Measurements from ENCODE around the gene TBK1.

Gene TBK1

GRCh38 chr12:64476844-64477243 lies 24.9 kb downstream of the TBK1 start:
- TF ChIP-seq CTCF (IDR thresholded peaks at IDR 0.05; ENCODE audit: low read depth, low read length), result no peak

GRCh38 chr12:64478661-64479060 lies 26.7 kb downstream of the TBK1 start:
- no peak for TF ChIP-seq CTCF (IDR thresholded peaks at IDR 0.05; ENCODE audit: low read depth, low read length)

More at GRCh38 chr12:64476844-64477243, 24.9 kb downstream of the TBK1 start:
- H3K4me3 ChIP-seq (ENCODE audit: low read depth, low read length), result no peak overlapping the region

GRCh38 chr12:64480148-64480547 lies 28.2 kb downstream of the TBK1 start:
- TF ChIP-seq CTCF (IDR thresholded peaks at IDR 0.05; ENCODE audit: low read depth, low read length), result no peak
- H3K4me3 ChIP-seq (ENCODE audit: low read depth, low read length), result no peak overlapping the region

More at GRCh38 chr12:64478661-64479060, 26.7 kb downstream of the TBK1 start:
- no peak overlapping the region for H3K4me3 ChIP-seq (ENCODE audit: low read depth, low read length)

- H3K4me3 ChIP-seq (ENCODE audit: low read depth, low read length), result no peak overlapping the region
- no peak for TF ChIP-seq CTCF (IDR thresholded peaks at IDR 0.05; ENCODE audit: low read depth, low read length)
Measured at GRCh38 chr12:64486657-64487056, 34.7 kb downstream of the TBK1 start.

GRCh38 chr12:64491718-64492117 lies 39.8 kb downstream of the TBK1 start:
- no peak overlapping the region for H3K4me3 ChIP-seq (ENCODE audit: low read depth, low read length)
- no peak for TF ChIP-seq CTCF (IDR thresholded peaks at IDR 0.05; ENCODE audit: low read depth, low read length)

- TF ChIP-seq CTCF (IDR thresholded peaks at IDR 0.05; ENCODE audit: low read depth, low read length), result no peak
- H3K4me3 ChIP-seq (ENCODE audit: low read depth, low read length), result no peak overlapping the region
Measured at GRCh38 chr12:64493513-64493912, 41.6 kb downstream of the TBK1 start.

- no peak for TF ChIP-seq CTCF (IDR thresholded peaks at IDR 0.05; ENCODE audit: low read depth, low read length)
- H3K4me3 ChIP-seq (ENCODE audit: low read depth, low read length), result no peak overlapping the region
Measured at GRCh38 chr12:64494998-64495729, 43.2 kb downstream of the TBK1 start.

Measured in WI38 (cell line).